Erythroblast (primary cell): ENCODE data around the gene TTI1.

ENCODE experiments used
- GATA1 ChIP-seq: IDR thresholded peaks from 2 replicates; pipeline ENCODE4 v1.6.1; 2011; ENCODE audit warnings: low read depth, mild to moderate bottlenecking, control low read depth, low read length, moderate library complexity
- POLR2A ChIP-seq: IDR thresholded peaks from 2 replicates; pipeline ENCODE4 v1.6.1; 2011; ENCODE audit warnings: mild to moderate bottlenecking, low read length

GRCh38 chr20:38046572-38046971, 13.3 kb upstream of the TTI1 start:
- TF ChIP-seq POLR2A (no peak), GATA1 (no peak)
